Mesothelial cell of epicardium (in vitro differentiated cells): ENCODE measurements around the gene ATXN2L. TPM values are rescaled to one million over a fixed set of nuclear protein-coding genes. Genes with fewer than 3 reads are reported as not detected.

Experiments
- DNase-seq, 2 experiments: peaks; one replicate each; pipeline ENCODE4 v3.0.0; 2021; ENCODE audit warnings: low spot score in 2 of 2; ENCODE audit not compliant: unreplicated experiment in 2 of 2
- H3K27ac Mint-ChIP-seq: 2 replicates; pipeline ENCODE4 v1.8.0; 2021; ENCODE audit warnings: mixed read lengths
- H3K27me3 Mint-ChIP-seq: 2 replicates; pipeline ENCODE4 v1.8.0; 2021; ENCODE audit warnings: low read depth, mixed read lengths
- H3K36me3 Mint-ChIP-seq: 2 replicates; pipeline ENCODE4 v1.8.0; 2021; ENCODE audit warnings: mixed read lengths
- H3K4me1 Mint-ChIP-seq: 2 replicates; pipeline ENCODE4 v1.8.0; 2021; ENCODE audit warnings: mixed read lengths
- H3K4me3 Mint-ChIP-seq: 2 replicates; pipeline ENCODE4 v1.8.0; 2021; ENCODE audit warnings: mild to moderate bottlenecking, moderate library complexity, mixed read lengths
- H3K9me3 Mint-ChIP-seq: 2 replicates; pipeline ENCODE4 v1.8.0; 2021; ENCODE audit warnings: mixed read lengths
- CTCF ChIP-seq: fragments of 200-600 bp; sonication (generic); IDR thresholded peaks from one replicate; pipeline ENCODE4 v1.5.0; 2021; ENCODE audit warnings: antibody characterized with exemption; ENCODE audit not compliant: unreplicated experiment
- total RNA-seq: library from RNA; stranded (reverse); gene quantifications from 3 replicates; pipeline ENCODE4 v1.2.1, GENCODE V29; 2021

ATXN2L gene
- total RNA-seq, 1 donor from 2014 or later = 230 TPM

- H3K27ac Mint-ChIP-seq = no peak overlapping the region
- peaks cover 19% of the 10 kb centered on the region for H3K36me3 Mint-ChIP-seq
- TF ChIP-seq CTCF = no peak
- peaks cover 23% of the 10 kb centered on the region for H3K4me1 Mint-ChIP-seq
- H3K4me3 Mint-ChIP-seq = no peak overlapping the region
- no peaks in the 10 kb centered on the region for H3K27me3 Mint-ChIP-seq
- DNase-seq = no peak
- H3K9me3 Mint-ChIP-seq = no peaks in the 10 kb centered on the region
Observed at GRCh38 chr16:28842696-28843095, 19.9 kb downstream of the ATXN2L start.

DNA sequence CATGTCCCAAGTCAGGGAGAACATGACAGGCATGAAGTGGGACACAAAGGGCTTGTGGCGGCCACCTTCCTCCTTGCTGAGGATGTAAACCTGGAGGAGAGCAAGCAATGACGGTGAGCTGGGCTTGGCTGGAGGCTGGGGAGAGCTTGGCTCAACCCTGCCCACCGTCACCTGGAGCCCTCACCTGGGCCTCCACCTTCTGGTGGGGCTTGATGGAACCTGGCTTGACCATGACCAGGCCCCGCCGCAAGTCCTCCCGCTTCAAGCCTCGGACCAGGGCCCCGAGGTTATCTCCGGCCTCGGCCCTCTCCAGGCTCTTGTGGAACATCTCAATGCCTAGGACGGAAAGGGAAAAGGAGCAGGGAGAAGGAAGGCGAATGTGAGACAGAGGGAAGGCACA lies 21.0 kb downstream of the ATXN2L start:
- H3K36me3 Mint-ChIP-seq = peaks cover 11% of the 10 kb centered on the region
- H3K4me3 Mint-ChIP-seq = peak overlapping the region; percentile 15
- no peak for TF ChIP-seq CTCF
- H3K4me1 Mint-ChIP-seq = peaks cover 23% of the 10 kb centered on the region
- H3K27me3 Mint-ChIP-seq = no peaks in the 10 kb centered on the region
- DNase-seq = no peak
- no peak overlapping the region for H3K27ac Mint-ChIP-seq
- no peaks in the 10 kb centered on the region for H3K9me3 Mint-ChIP-seq

DNA sequence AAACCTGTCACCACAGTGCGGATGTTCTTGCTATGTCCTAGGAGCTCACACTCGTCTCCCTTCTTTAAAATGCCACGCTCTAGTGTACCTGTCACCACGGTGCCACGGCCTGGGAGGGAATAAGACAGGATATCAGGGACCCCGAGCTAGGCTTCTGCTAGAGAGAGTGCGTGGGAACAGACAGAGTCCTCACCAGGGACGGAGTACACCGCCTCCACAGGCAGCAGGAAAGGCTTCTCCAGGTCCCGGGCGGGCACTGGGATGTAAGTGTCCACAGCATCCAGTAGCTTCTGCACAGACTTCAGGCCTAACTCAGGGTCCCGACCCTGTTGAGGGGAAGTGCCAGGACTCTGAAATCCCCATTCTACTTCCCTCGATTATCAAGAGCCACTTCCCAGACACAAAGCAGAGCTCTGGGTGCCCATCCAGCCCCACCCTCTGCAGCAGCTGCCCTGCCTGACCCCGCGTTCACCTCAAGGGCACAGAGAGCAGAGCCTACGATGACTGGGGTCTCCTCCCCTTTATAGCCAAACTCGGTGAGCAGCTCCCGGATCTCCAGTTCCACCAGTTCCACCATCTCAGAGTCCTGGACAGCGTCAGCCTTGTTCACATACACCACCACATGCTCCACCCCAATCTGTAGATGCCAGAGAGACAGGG lies 21.6 kb downstream of the ATXN2L start:
- peaks cover 11% of the 10 kb centered on the region for H3K36me3 Mint-ChIP-seq
- no peaks in the 10 kb centered on the region for H3K9me3 Mint-ChIP-seq
- H3K27ac Mint-ChIP-seq = no peak overlapping the region
- TF ChIP-seq CTCF = no peak
- no peaks in the 10 kb centered on the region for H3K27me3 Mint-ChIP-seq
- H3K4me3 Mint-ChIP-seq = peak overlapping the region; percentile 97
- DNase-seq = no peak
- H3K4me1 Mint-ChIP-seq = peaks cover 23% of the 10 kb centered on the region

DNA sequence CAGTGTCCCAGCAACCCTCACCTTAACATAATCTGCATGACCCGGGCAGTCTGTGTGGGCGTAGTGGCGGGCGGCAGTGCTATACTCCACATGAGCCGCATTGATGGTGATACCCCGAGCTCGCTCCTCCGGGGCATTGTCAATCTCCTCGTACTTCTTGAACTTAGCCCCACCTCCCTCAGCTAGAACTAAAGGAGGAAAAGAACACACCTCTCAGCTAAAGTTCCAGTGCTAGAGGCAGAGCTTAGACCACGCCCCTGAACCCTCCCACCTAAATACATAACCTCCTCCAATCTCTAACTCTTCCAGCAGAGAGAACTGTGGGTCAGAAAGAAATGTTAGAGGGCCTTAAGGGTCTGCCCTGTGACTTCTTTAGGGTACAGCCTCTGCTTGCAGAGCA lies 22.5 kb downstream of the ATXN2L start:
- no peak for TF ChIP-seq CTCF
- no peak for DNase-seq
- Mint-ChIP-seq H3K27ac (peak overlapping the region; percentile 98), H3K27me3 (no peaks in the 10 kb centered on the region), H3K36me3 (peaks cover 11% of the 10 kb centered on the region), H3K4me3 (peak overlapping the region; percentile 97), H3K9me3 (no peaks in the 10 kb centered on the region), H3K4me1 (peaks cover 23% of the 10 kb centered on the region)

- TF ChIP-seq CTCF = no peak
- Mint-ChIP-seq H3K27ac (peak overlapping the region; percentile 98), H3K36me3 (peaks cover 11% of the 10 kb centered on the region), H3K4me1 (peaks cover 23% of the 10 kb centered on the region), H3K9me3 (no peaks in the 10 kb centered on the region), H3K4me3 (peak overlapping the region; percentile 97), H3K27me3 (no peaks in the 10 kb centered on the region)
- no peak for DNase-seq
Observed at GRCh38 chr16:28845761-28846079, 22.9 kb downstream of the ATXN2L start.
